T-helper 1 cell (primary cell): Measurements from ENCODE around the gene MEIKIN.
A peak's percentile ranks its signal among the peaks of the same experiment; 100 is the strongest.
"Not testable (repeated sequence)": the region's sequence is repeated elsewhere in the genome, so short reads cannot be mapped to it uniquely, and the experiment has no call there.

Source experiments
- DNase-seq, 5 donors: peaks; one replicate each; pipeline ENCODE4 v3.0.0-alpha.2; 2012 to 2020

The MEIKIN gene

GRCh38 chr5:131902266-131902665 is 43.2 kb downstream of the MEIKIN start:
- DNase-seq, result peak in 1 of 5 donors; percentile 79

DNA sequence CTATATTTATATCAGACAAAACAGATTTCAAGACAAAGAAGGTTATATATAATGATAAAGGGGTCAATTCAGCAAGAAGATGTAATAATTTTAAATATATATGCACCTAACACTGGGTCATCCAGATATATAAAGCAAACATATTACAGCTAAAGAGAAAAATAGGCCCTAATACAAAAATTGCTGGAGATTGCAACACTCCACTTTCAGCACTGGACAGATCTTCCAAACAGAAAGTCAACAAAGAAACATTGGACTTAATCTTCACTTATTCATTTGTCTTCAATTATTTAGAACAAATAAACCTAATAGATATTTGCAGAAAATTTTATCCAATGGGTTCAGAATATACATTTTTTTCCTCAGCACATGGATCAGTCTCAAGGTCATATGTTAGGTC is 45.8 kb downstream of the MEIKIN start:
- DNase-seq, result no peak

- DNase-seq, result no peak
Observed at GRCh38 chr5:131883984-131884383, 61.5 kb downstream of the MEIKIN start.

- no peak for DNase-seq
Observed at GRCh38 chr5:131879705-131880104, 65.8 kb downstream of the MEIKIN start.

DNA sequence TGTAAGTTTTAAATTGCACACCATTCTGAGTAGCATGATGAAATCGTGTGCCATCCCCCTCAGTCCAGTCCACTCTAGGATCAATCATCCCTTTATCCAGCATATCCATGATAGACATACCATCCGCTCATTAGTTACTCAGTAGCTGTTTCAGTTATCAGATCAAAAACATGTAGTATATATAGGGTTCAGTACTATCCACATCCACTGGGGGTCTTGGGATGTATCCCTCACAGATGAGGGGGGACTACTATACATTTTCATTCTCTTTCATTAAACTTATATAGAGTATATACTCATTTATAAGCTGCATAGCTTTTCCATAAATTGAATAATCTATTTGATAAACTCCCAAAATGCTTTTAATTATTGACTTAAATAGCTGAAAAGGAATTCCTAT is 67.6 kb downstream of the MEIKIN start:
- no peak for DNase-seq

DNA sequence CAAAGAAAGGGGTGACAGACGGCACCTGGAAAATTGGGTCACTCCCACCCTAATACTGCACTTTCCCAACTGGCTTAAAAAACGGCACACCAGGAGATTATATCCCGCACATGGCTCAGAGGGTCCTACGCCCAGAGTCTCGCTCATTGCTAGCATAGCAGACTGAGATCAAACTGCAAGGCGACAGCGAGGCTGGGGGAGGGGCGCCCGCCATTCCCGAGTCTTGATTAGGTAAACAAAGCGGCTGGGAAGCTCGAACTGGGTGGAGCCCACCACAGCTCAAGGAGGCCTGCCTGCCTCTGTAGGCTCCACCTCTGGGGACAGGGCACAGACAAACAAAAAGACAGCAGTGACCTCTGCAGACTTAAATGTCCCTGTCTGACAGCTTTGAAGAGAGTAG is 74.2 kb downstream of the MEIKIN start:
- DNase-seq, result not testable (repeated sequence)

- no peak for DNase-seq
Observed at GRCh38 chr5:131867524-131867923, 77.9 kb downstream of the MEIKIN start.

DNA sequence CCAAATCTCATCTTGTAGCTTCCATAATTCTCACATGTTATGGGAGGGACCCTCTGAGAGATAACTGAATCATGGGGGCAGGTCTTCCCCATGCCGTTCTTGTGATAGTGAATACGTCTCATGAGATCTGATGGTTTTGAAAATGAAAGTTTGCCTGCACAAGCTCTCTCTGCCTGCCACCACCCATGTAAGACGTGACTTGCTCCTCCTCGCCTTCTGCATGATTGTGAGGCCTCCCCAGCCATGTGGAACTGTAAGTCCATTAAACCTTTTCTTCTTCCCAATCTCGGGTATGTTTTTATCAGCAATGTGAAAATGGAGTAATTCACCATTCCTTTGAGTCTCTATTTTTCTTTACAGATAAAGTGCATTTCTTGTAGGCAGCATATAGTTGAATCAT is 81.8 kb downstream of the MEIKIN start:
- DNase-seq, result no peak

- DNase-seq, result no peak
Observed at GRCh38 chr5:131857388-131857787, 88.1 kb downstream of the MEIKIN start.

GRCh38 chr5:131855452-131855851 is 90.0 kb downstream of the MEIKIN start:
- DNase-seq, result no peak

DNA sequence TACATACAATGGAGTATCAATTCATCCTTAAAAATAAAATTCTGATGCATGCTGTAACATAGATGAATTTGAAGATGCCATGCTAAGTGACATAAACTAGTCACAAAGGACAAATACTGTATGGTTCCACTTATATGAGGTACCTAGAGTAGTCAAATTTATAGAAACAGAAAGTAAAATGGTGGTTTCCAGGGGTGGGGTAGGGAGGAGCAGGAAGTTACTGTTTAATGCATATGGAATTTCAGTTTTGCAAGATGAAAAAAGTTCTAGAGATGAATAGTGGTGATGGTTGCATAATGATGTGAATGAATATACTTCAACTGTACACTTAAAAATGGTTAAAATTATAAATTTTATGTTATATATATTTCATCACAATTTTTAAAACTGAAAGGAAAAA is 91.3 kb downstream of the MEIKIN start:
- peak in 1 of 5 donors; percentile 69 for DNase-seq

- no peak for DNase-seq
Observed at GRCh38 chr5:131848662-131849061, 96.8 kb downstream of the MEIKIN start.

GRCh38 chr5:131846536-131846935 is 98.9 kb downstream of the MEIKIN start:
- DNase-seq, result no peak

DNA sequence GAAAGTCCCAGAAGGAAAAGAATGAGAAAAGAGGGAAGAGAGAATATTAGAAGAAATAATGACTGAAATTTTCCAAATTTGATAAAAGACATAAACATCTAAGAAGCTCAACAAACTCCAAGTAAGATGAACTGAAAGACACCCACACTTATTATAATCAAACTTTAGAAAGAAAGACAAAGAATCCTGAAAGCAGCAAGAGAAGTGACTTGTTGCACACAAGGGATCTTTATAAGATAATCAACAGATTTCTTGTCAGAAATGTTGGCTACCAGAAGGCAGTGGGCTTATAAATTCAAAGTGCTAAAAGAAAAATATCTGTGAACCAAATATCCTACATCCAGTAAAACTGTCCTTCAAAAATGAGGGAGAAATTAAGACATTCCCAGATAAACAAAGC is 99.6 kb downstream of the MEIKIN start:
- no peak for DNase-seq

GRCh38 chr5:131842971-131843370 is 102.5 kb downstream of the MEIKIN start:
- not testable (repeated sequence) for DNase-seq

GRCh38 chr5:131832702-131833101 is 112.8 kb downstream of the MEIKIN start:
- not testable (repeated sequence) for DNase-seq

GRCh38 chr5:131825404-131826013 is 120.0 kb downstream of the MEIKIN start:
- no peak for DNase-seq

- DNase-seq, result no peak
Observed at GRCh38 chr5:131824631-131825030, 120.8 kb downstream of the MEIKIN start.

- DNase-seq, result no peak
Observed at GRCh38 chr5:131821221-131821620, 124.2 kb downstream of the MEIKIN start.

DNA sequence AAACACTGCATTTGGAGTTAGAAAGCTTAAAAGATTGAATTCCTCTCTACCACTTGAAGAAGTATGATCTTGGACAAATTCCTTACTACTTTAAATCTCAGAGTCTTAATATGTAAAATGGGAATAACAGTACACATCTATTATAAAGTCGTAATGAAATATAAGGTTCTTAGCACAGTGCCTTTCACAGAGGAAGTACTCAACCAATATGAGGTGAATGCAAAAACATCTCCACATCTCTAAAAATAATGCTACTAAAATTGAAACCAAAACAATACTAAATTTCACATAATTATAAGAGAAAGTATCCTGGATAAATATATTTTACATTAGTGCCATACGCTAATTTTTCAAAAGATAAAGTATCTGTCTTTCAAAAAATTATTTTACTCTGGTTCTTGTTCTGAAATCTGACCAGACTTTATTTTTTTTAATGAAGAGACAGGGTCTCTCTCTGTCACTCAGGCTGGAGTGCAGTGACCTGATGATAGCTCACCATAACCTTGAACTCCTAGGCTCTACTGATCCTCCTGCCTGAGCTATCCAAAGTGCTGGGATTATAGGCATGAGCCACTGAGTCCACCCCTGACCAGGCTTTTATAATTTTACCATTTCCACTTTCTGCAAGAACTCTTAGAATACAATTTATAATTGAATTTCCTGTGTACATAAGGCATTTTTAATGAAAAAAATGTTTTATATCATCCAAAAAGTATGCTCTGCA is 127.3 kb downstream of the MEIKIN start:
- DNase-seq, result no peak

DNA sequence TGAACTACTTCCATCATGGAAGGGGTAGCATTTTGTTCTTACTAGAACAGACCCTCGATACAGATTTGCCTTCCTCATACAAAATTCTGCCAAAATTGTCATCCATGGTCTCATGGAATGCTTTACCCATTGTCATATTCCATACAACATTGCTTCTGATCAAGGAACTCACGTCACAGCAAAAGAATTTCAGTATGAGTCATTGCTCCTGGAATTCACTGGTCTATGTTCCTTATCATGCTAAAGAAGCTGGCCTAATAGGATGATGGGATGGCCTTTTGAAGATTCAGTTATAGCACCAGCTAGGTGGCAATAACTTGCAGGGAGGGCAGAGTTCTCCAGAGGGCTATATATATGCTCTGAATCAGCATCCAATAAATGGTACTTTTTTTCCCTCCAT is 130.5 kb downstream of the MEIKIN start:
- no peak for DNase-seq

DNA sequence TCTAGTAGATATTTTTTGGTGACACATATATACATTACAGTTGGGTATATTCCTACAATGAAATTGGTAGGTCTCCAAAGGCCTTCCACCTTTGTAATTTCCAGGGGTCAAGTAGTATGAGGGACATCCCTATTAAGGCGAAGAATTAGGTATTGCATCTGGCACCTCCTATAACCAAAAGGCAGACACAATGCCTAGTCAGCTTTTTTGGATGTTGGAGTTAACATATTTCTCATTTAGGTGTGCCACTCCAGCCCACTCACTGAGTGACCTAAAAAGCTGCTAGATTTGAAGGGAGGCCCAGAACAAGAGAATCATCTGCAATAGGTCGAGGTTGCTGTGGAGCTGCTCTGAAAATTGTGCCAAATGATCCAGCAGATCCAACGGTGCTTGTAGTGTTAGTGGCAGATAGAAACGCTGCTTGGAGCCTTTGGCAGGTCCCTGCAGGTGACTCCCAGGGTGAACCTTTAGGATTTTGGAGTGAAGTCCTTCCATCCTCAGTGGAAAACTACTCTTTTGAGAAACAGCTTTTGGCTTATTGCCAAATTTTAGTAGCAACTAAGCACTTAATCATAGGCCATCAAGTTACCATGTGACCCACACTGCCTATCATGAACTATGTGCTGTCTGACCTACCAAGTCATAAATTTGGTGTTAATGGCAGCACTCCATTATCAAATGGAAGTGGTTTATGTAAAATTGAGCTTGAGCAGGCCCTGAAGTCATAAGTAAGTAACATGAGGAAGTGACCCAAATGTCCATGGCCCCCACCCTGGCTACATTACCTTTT is 132.9 kb downstream of the MEIKIN start:
- DNase-seq, result no peak

GRCh38 chr5:131810510-131811249 is 134.8 kb downstream of the MEIKIN start:
- DNase-seq, result peak in 1 of 5 donors; percentile 17
